DND-41 (cell line): ENCODE data around the gene BEND3.

ENCODE experiments used
- CTCF ChIP-seq: IDR thresholded peaks from 2 replicates; pipeline ENCODE4 v1.5.1; 2012; ENCODE audit warnings: borderline replicate concordance, low read length, moderate library complexity, mild to moderate bottlenecking; ENCODE audit not compliant: poor library complexity, severe bottlenecking; ENCODE audit errors: extremely low read depth
- EZH2 ChIP-seq: IDR thresholded peaks from 3 replicates; pipeline ENCODE4 v1.6.1; 2012; ENCODE audit warnings: borderline replicate concordance, low read depth, mild to moderate bottlenecking, moderate library complexity, low read length, inconsistent platforms; ENCODE audit not compliant: severe bottlenecking

GRCh38 chr6:107154801-107155160 is 39.5 kb upstream of the BEND3 start:
- no peak for TF ChIP-seq CTCF
- TF ChIP-seq EZH2: no peak
